GM12872 (cell line): Measurements from ENCODE around the gene ASB2.

Source experiments
- TF ChIP-seq, protein P1 (sequence below): IDR thresholded peaks from 3 replicates; pipeline ENCODE4 v1.5.1; 2011; ENCODE audit warnings: low read depth, mild to moderate bottlenecking, low read length, moderate library complexity; ENCODE audit not compliant: insufficient read depth

Gene ASB2

DNA sequence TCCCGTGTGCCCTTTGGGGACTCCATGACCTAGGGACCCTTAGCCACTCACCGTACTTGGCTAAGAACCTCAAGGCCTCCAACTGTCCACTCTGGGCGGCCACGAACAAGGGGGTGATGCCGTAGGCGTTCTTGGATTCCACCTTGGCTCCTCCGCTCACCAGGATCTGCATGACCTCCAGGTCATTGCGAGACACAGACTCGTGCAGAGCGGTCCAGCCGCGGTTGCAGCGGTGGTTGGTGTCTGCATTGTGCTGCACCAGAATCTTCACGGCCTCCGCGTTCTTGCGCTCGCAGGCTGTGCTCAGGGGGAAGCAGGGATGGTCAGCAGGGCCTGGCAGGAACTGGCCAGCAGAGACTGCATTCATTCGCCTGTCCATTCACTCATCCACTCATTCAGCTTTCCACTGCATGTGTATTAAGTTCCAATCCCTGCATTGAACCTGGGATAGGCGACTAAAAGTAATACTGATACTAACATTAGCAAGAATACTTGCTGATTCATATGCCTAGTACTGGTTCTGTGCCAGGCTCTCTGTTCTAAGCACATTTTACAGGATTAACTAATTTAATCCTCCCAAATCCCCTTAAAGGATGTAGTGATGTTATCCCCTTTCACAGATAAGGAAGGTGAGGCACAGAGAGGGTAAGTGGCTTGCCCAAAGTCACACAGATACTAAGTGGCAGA, 25.3 kb downstream of the ASB2 start:
- TF ChIP-seq, protein P1, sequence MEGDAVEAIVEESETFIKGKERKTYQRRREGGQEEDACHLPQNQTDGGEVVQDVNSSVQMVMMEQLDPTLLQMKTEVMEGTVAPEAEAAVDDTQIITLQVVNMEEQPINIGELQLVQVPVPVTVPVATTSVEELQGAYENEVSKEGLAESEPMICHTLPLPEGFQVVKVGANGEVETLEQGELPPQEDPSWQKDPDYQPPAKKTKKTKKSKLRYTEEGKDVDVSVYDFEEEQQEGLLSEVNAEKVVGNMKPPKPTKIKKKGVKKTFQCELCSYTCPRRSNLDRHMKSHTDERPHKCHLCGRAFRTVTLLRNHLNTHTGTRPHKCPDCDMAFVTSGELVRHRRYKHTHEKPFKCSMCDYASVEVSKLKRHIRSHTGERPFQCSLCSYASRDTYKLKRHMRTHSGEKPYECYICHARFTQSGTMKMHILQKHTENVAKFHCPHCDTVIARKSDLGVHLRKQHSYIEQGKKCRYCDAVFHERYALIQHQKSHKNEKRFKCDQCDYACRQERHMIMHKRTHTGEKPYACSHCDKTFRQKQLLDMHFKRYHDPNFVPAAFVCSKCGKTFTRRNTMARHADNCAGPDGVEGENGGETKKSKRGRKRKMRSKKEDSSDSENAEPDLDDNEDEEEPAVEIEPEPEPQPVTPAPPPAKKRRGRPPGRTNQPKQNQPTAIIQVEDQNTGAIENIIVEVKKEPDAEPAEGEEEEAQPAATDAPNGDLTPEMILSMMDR = no peak

DNA sequence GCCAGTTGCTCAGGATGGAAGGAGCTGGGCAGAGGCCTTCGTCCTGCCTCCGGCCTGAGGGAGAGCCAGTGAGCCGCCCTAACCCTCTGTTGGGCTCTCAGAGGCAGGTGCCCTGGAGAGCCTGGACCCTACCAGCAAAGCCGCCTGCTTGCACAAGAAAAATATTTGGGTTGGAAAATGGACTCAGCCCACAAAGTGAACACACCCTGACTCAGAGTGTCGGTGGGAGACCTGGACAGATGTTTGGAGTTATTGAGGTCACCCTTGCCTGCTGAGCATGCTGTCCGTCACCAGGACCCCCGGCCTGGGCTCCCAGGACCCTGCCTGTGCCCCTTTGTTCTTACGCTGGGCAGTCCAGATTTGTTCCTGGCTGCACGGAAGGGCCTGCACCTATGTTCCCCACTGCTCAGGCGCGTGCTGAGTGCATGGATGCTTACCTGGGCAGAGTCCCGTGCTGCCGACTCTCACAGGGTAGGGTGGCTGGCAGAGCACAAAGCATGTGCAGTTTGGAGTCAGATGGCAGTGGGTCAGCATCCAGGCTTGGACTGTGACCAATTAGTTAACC, 26.8 kb downstream of the ASB2 start:
- TF ChIP-seq, protein P1 = no peak

DNA sequence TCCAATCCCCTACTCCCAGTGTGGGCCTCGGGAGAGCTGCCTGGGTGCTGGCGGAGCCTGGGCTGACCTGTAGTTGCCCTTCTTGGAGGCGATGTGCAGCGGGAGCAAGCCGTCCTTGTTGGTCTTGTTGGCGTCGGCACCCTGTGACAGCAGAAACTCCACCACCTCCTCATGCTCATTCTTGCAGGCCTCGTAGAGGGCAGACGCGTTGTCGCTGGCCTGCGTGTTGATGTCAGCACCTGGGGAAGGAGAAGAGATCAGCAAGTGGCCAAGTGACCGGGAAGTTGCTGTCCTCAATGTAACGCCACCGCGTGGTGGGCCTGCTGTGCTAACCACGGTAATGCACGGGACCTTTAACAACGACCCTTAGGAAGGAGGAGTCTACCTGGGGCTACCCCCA, 29.1 kb downstream of the ASB2 start:
- TF ChIP-seq, protein P1 = no peak

DNA sequence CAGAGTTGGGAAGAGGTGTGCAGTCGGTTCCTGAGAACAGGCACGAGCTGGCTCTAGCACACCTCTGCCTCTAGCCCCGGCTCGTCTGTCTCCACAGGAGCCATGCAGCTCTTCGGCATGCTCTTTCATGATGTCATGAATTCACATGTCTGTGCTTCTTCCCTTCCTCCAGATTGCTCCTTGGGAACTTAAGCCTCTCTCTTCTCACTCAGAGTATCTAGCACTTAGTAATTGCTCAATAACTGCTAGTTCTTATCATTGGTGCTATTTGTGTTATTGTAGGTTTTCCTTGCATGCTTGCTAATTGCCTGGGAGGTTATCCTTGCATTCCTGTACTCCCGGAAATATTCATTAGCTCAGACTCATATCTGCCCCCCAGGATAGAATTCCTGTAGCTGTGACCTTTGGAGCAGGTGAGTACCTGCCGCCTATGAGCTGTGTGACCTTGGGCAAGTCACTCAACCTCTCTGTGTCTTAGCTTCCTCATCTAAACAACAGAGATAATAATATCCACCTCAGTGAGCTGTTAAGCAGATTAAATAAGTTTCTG, 29.8 kb downstream of the ASB2 start:
- TF ChIP-seq, protein P1 = no peak

DNA sequence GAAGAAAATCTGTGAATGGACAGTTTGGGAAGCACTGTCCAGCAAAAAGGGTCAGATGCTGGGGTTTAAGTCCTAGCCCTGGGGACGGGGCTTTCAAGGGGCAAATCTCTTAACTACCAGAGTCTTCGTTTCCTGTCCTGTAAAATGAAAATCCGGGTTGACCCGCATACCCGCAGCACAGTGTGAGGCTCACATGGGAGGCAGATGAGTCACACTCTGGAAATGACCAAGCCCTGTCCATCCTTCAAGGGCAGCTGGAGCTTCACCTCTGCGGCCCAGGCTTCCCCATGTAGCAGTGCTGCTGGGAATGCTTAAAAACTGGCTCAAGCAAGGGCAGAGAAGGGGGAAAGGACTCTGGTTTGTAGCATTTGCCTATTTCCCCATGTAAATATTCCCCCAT, 30.3 kb downstream of the ASB2 start:
- TF ChIP-seq, protein P1 = no peak

DNA sequence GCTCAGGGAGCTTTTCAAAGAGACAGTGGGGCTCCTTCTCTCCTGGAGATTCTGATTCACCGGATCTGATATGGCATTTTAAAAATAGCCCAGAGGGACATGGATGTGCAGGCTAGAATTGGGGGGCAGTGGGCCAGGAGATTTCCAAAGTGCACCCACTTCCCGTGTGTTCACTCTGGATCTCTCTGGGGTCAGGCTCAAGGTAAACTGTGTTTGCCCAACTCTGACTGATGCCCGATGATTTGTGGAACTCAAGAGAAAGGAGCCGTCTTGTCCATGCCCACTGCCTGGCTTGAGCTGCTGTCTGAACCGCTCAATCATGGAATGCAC, 31.3 kb downstream of the ASB2 start:
- TF ChIP-seq, protein P1 = no peak

DNA sequence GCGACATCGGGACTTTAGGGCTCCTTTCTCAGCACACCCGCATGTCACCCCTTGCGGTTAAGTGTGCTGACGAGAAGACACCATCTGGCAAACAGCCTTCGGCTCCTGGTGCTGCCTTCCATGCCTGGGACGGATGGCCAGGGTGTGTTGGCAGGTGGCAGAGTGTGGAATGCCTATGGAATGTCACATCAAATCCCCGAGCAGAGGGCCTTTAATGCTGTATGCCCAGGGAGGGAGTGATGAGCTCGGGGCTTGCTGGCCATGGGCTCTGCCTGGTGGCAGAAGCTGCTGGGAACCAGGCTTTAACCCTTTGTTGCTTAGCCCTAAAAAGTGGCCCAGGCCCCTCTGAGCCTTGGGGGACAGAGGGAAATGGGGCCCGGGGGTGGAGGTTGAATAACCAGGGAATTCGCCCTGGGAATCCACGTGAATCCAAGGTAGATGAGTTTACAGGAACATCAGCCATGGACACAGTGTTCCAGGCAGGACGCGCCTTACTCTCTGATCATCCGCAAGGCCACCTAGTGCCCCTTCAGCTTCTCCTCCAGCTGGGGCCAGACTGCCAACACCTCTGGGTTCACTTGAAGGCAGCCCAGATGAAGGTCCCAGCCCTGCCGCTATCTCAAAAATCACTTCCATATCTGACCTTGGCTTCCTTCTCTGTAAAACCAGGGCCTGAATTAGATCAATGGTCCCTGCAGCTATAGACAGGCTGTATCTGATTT, 31.9 kb downstream of the ASB2 start:
- TF ChIP-seq, protein P1 = no peak
